Subcutaneous adipose tissue (tissue), 4 donors: ENCODE results near the gene ADGRL3. TPM values are rescaled to one million over a fixed set of nuclear protein-coding genes. Genes with fewer than 3 reads are reported as not detected.

Source experiments
- total RNA-seq, 4 donors: library from RNA; depleted of rRNA; stranded (reverse); fragments of >200 nt; gene quantifications; one replicate each; pipeline ENCODE4 v1.1.0, GENCODE V29; 2016
- TF ChIP-seq, protein P1 (sequence below): fragments of 450-650 bp; IDR thresholded peaks from one replicate; pipeline ENCODE4 v1.5.1; 2016; ENCODE audit warnings: low read depth, mild to moderate bottlenecking, control low read depth, antibody characterized with exemption, moderate library complexity

ADGRL3 gene
- total RNA-seq, 4 donors from 2014 or later = 6.3 to 12.2 (median 9.2) TPM

DNA sequence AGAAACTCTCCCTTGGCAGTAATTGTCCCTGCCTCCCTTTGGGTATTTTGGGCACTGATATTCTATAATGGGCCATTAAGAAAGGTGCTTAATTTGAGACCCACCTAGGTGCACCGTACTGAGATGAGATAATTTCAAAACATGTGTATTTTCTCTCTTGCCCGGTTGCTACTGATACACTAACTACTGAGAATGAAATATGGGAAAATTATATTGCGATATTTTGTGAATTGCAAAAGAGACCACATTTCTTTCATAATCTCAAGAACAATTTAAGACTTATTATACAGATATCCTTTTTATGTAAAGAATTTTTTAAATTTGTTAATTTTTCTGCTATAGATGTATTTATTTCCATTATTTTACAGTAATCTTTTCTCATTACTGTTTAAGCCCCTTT is 284.9 kb downstream of the ADGRL3 start:
- TF ChIP-seq, protein P1, sequence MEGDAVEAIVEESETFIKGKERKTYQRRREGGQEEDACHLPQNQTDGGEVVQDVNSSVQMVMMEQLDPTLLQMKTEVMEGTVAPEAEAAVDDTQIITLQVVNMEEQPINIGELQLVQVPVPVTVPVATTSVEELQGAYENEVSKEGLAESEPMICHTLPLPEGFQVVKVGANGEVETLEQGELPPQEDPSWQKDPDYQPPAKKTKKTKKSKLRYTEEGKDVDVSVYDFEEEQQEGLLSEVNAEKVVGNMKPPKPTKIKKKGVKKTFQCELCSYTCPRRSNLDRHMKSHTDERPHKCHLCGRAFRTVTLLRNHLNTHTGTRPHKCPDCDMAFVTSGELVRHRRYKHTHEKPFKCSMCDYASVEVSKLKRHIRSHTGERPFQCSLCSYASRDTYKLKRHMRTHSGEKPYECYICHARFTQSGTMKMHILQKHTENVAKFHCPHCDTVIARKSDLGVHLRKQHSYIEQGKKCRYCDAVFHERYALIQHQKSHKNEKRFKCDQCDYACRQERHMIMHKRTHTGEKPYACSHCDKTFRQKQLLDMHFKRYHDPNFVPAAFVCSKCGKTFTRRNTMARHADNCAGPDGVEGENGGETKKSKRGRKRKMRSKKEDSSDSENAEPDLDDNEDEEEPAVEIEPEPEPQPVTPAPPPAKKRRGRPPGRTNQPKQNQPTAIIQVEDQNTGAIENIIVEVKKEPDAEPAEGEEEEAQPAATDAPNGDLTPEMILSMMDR = no peak

GRCh38 chr4:61489927-61490326 is 289.8 kb downstream of the ADGRL3 start:
- TF ChIP-seq, protein P1 = no peak

DNA sequence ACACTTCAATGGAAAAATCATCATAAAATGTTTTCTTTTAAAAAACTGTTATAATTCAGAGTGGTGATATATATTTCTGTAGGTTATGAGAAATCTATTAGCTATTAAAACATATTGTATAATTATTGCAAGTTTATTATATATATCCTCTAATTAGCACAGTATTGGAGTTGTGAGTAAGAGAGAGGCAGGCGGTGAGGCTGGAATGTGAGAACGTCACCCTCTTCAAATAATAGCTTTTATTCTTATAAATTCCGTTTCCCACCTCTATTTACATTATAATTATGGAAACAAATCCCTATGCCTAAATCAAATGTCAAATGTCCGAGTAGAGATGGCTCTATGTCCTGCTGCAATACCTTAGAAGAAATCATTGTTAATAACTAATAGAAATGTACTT is 292.9 kb downstream of the ADGRL3 start:
- TF ChIP-seq, protein P1 = no peak

DNA sequence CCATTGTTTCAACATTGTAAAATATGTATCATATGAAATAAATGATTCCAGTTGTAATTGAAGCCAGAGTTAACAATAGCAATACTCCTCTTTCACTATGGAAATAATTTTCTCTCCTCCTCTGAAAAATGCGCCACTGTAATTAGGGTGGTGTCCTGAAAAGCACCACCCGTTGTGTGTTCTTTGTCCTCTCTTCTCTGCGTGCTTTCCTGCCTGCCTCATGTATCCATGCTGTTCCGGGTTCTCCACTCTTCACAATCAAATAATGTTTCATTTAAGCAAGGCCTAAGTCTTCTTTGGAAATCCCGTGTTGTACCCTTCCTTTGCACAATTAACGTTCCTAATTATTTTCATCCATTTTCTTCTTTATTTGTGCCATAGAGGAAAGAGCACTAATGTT is 293.3 kb downstream of the ADGRL3 start:
- TF ChIP-seq, protein P1 = no peak

GRCh38 chr4:61500883-61501282 is 300.8 kb downstream of the ADGRL3 start:
- TF ChIP-seq, protein P1 = no peak

DNA sequence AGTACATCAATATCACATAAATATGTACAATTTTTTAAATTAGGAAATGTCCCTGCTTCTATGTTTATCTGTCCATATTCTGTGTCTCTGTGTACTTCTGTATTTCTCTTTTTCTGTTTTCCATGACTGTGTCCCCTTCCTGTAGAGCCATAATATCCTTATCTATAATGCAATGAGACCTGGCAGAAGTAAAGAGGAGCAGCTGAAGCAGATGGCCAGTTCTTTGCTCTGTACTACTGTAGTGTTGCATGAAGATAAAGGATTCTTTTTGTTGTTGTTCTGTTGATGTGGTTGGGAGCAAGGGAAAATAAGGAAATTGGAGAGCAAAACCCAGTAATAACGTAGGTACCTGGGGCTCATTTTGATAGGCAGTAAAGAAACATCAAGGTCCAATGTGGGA is 301.7 kb downstream of the ADGRL3 start:
- TF ChIP-seq, protein P1 = no peak

DNA sequence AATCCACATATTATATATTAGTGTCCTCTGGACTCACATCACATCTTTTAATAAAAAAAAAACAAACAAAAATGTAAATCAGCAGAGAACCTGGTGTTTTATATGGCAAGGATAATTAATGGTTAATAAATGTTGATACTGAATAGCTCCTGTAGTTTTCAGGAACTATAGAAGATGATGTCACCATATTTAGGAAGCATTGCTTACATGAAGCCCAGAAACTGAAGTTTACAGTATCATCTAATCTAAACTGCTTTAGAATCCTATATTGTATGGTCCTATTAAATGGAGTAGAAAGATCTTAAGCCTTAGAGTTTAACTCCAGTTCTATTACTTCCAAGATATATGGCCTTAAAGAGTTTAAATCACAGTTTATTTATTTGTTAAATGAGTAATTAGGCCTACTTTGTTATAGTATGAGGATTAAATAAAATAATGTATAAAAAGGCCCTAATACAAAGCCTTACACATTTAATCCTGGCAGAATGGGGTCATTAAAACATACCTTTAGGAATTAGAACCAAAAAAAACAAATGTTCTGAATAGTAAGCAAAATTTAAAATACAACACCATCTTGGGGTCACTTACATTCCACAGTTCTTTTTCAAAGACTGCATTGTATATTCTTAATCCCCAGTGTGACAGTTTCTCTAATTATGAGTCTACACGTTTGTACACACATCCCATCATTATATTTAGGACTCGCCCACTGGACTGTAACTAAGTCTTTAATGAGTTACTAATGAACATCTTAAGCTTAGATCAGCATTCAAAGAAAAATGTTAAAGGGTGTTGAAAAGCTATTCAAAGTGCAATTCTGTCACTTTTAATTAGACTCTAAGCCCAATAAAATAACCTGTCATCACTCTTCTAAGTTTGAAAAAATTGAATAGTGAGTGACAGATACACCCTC is 305.9 kb downstream of the ADGRL3 start:
- TF ChIP-seq, protein P1 = no peak
